ENCODE measurements around the gene TMEM272. TPM values are rescaled to one million over a fixed set of nuclear protein-coding genes. Genes with fewer than 3 reads are reported as not detected.

Gene TMEM272
- total and polyA plus RNA-seq, 8 donors = 0.13 to 0.42 (median 0.25) TPM; not detected in 1

DNA sequence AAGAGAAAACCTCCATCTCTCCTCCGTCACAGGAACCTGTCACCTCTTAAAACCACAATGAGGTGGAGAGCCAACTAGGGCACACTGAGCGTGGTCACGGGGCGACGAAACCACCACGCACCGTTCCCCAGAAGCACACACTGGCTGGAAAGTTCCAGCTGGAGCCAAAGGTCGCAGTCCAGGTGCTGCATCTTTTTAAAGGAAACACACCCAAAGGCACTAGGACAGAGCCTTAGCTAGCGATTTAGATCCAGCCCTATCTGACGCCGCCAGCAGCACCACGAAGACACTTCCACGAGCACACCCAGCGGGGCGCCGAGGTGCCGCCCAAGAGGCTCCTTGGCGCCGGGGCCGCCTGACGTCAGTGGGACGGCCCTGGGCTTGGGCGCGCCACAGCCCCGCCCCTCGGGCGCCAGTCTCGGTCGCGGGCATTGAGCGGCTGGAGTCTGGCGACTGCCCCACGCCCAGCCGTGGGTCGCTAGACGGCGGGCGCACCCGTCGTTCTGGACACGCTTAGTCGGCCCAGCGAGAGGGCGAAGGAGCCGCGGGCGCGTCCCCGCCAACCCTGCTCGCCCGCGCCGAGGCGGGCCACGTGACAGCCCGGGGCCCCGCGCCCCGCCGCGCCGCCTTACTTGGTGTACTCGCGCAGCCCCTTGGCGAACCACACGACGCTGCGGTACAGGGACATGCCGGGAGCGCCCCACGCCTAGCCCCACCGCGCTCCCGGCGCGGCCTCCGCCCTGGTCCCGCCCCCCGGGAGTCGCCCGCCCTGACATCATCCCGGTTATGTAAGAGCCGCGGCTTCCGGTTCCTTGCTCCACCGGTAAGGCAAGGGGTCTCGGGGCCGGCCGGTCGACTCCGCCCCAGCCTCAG is 41.3 kb downstream of the TMEM272 start, which contains the start of gene DHRS12:
DHRS12 (minus strand) TSS at position 742 of the 873 bp plus-strand sequence. CDS start 4,504 bp downstream, outside the sequence.
- Histone ChIP-seq H3K27me3 (no peaks in the 10 kb centered on the region), H3K27ac (peak within 1 kb of the TSS; percentile 98 to 99), H3K4me3 (peak within 1 kb of the TSS; percentile 61 to 65), H3K36me3 (no peaks in the 10 kb centered on the region), H3K4me1 (peaks cover 17 to 40% of the 10 kb centered on the region in 2 donors), H3K9me3 (no peaks in the 10 kb centered on the region)
- TF ChIP-seq, protein P1, sequence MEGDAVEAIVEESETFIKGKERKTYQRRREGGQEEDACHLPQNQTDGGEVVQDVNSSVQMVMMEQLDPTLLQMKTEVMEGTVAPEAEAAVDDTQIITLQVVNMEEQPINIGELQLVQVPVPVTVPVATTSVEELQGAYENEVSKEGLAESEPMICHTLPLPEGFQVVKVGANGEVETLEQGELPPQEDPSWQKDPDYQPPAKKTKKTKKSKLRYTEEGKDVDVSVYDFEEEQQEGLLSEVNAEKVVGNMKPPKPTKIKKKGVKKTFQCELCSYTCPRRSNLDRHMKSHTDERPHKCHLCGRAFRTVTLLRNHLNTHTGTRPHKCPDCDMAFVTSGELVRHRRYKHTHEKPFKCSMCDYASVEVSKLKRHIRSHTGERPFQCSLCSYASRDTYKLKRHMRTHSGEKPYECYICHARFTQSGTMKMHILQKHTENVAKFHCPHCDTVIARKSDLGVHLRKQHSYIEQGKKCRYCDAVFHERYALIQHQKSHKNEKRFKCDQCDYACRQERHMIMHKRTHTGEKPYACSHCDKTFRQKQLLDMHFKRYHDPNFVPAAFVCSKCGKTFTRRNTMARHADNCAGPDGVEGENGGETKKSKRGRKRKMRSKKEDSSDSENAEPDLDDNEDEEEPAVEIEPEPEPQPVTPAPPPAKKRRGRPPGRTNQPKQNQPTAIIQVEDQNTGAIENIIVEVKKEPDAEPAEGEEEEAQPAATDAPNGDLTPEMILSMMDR (IDR thresholded peaks at IDR 0.05) = peak in 1 of 2 donors; percentile 21
- DNase-seq (peak; percentile 88 to 98 (median 93)), ATAC-seq (peak; percentile 91)
- intact Hi-C loops (cut with DNase I) = no loop called here

DNA sequence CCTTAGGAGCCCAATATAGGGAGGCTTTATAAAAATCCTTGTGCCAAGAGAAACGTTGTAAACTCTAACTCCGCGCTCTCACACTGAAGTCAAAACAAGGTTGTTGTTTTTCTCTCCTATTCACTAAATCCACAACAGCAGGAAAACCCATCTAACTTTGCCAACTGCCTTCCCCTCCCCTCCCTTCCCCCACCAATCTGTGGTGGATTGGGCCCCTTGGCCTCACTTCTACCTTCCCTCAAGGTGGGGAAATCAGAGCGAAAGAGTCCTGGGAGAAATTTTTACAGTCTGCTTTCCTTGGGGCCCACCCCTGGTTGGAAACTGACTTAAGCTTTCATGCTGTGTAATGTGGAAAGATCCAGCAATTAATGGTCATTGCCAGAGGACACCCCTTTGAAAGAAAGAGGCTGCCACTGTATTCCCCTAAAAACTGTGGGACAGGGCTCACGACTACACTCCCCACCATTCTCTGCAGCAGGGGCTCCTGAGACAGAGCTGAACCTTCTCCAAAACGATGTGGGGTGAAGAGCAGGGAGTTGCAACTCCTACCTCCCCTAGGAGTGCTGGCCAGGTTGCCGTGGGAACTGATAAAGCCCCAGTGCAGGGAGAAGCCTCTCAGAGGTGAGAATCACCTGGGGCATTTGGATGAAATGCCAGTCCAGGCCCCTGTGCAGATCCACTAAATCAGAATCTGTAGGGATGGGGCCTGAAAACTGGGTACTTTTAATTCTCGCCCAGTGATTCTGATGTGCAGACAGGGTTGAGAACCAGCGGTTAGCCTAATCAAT is 42.2 kb downstream of the TMEM272 start:
- Histone ChIP-seq H3K9me3 (no peaks in the 10 kb centered on the region), H3K27me3 (no peaks in the 10 kb centered on the region), H3K27ac (peak overlapping the region; percentile 98 to 99), H3K4me3 (peak overlapping the region; percentile 61 to 65), H3K4me1 (peaks cover 17 to 40% of the 10 kb centered on the region in 2 donors), H3K36me3 (no peaks in the 10 kb centered on the region)
- ATAC-seq = no peak
- intact Hi-C loops (cut with DNase I) = no loop called here
- TF ChIP-seq, protein P1 (IDR thresholded peaks at IDR 0.05) = no peak
- no peak for DNase-seq

DNA sequence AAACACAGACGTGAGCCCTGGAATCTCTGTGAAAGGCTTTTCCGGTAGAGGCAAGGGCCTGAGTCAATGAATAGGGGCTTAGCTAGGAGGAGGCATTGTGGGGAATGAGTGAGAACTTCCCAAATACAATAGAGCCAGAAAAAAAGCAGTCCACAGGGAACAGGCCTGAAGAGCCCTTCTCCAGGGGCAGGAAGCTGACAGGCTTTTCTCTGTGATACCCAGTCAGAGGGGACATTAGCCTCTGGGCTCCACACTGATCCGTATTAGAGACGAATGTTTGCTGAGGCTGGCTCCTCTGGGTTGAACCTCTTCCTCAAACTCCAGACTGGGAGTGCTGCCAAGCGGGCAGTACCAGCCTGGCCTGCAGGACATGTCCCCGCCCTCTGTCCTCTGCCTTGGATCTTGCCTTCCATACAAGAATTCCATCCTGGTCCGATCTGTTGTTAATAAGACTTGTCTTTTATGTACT is 43.3 kb downstream of the TMEM272 start:
- H3K27me3 ChIP-seq = no peaks in the 10 kb centered on the region
- H3K4me3 ChIP-seq = no peak overlapping the region
- no peaks in the 10 kb centered on the region for H3K36me3 ChIP-seq
- peak overlapping the region; percentile 60 to 67 for H3K27ac ChIP-seq
- TF ChIP-seq, protein P1 (IDR thresholded peaks at IDR 0.05) = no peak
- no peaks in the 10 kb centered on the region for H3K9me3 ChIP-seq
- H3K4me1 ChIP-seq = peaks cover 17 to 40% of the 10 kb centered on the region in 2 donors
- peak; percentile 36 for ATAC-seq
- intact Hi-C loops (cut with DNase I) = no loop called here
- peak in 2 of 4 donors; percentile 48 to 84 for DNase-seq

DNA sequence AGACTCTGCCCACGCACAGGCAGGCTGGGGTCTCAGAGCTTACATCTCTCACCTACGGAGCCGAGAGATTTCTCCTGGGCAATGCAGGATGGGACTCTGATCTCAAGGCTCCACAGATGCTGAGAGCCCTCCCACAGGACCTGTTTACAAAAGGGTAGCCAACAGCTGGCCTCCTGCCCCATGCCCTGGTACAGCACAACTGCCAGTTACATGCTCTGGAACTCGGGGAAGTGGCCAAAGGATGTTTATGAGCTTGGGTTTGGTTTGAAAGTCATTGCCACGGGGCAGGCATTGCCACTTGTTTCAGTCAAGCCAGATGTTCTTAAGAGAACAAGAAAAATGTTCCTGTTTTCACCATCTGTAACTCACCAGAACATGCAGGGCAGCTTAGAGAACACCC is 44.5 kb downstream of the TMEM272 start:
- Histone ChIP-seq H3K4me3 (no peak overlapping the region), H3K36me3 (no peaks in the 10 kb centered on the region), H3K27ac (no peak overlapping the region), H3K9me3 (no peaks in the 10 kb centered on the region), H3K4me1 (peaks cover 17 to 34% of the 10 kb centered on the region in 2 donors), H3K27me3 (no peaks in the 10 kb centered on the region)
- intact Hi-C loops (cut with DNase I) = no loop called here
- TF ChIP-seq, protein P1 (IDR thresholded peaks at IDR 0.05) = no peak
- no peak for ATAC-seq
- DNase-seq = no peak

Data from left lung (tissue), 10 donors.